GF-D8 (cell line): ENCODE data around the gene HMMR.
"Not testable (repeated sequence)": the region's sequence is repeated elsewhere in the genome, so short reads cannot be mapped to it uniquely, and the experiment has no call there.

ENCODE experiments used
- DNase-seq: peaks from one replicate; lab custom pipeline; 2025; lab: John Stamatoyannopoulos, UW

The HMMR gene

GRCh38 chr5:163460562-163461171 is at the start of gene HMMR:
TSS of gene HMMR (plus strand) at chr5:163460632. CDS start at chr5:163460693, 61 bp downstream.
- DNase-seq = peak; percentile 8

- not testable (repeated sequence) for DNase-seq
Observed at GRCh38 chr5:163415673-163416072, 44.8 kb upstream of the HMMR start.

DNA sequence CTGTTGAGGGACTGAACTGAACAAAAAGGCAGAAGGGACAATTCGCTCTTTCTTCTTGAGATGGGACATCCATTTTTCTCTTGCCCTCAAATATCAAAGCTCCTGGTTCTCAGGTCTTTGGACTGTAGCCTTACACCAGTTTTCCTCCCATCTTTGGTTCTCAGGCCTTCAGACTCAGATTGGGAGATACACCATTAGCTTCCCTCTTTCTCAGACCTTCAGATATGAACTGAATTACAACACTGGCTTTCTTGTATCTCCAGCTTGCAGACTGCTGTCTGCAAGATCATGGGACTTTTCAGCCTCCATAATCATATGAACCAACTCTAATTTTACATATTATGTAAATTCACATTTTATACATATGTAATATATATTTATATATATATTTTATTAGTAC is 35.6 kb upstream of the HMMR start:
- no peak for DNase-seq

GRCh38 chr5:163426128-163426527 is 34.3 kb upstream of the HMMR start:
- peak; percentile 23 for DNase-seq

DNA sequence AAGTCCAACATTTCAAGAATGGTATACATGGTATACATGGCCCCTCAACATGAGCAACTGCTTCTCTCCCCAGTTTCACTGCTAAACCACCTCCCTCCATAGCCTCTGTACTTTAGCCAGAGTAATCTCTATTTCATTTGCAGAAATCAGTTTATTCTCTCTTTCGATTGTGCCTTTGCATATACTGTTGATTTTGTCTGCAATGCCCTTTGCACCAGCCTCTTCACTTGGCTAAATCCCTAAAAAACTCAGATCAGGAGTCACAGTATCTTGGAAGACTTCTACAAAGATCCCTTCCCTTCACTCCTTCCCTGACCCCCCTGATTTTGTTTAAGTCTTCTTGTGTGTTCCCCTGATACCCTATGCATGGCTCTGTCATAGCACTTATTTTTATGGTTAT is 27.9 kb upstream of the HMMR start:
- DNase-seq = no peak

DNA sequence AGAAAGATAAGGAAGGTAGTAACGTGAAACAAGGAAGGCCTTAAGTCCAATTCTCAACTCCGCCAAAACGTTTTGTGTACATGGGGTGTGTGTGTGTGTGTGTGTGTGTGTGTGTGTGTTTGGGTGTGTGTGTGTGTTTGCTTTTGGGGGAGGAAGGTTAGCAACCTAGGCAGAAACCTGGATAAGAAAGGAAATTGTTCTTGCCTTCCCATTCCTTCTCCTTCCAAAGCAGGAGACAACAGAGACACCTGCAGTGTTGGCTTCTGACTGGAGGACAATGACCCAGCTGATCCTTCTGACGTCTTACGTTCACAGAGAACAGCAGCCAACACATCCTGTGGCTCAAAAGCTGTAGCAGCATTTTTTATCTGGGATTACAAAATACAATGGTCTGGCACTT is 27.2 kb upstream of the HMMR start:
- no peak for DNase-seq

DNA sequence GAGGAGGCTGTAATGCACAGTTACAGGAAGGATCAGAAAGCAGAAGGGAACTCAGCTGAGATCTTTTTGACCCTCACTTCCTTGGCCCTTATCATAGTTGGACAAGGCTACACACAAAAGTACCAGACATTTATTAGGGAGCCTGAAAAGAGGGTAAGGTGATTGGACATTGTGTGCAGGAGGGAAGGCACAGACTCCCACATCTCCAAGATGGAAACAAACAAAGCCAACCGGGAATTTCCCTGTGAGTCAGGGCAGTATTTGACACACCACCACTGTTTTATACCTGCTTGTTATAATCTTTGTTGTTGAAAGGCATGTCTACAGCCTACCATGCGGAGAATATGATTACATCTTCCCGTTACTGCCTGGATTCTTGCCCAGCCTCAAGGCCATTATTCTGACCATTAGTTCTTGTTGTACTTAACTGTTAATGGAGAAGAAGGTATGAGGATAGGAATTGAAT is 26.0 kb upstream of the HMMR start:
- DNase-seq = peak; percentile 24

GRCh38 chr5:163436515-163436914 is 23.9 kb upstream of the HMMR start:
- no peak for DNase-seq

GRCh38 chr5:163437011-163437308 is 23.5 kb upstream of the HMMR start:
- DNase-seq = no peak

- peak; percentile 94 for DNase-seq
Observed at GRCh38 chr5:163437309-163438182, 22.9 kb upstream of the HMMR start, which contains the start of gene CCNG1. TSS of gene CCNG1 (plus strand) at chr5:163437595. CDS start at chr5:163439257, 1,662 bp downstream.

- DNase-seq = peak; percentile 14
Observed at GRCh38 chr5:163439092-163439425, 21.4 kb upstream of the HMMR start.

DNA sequence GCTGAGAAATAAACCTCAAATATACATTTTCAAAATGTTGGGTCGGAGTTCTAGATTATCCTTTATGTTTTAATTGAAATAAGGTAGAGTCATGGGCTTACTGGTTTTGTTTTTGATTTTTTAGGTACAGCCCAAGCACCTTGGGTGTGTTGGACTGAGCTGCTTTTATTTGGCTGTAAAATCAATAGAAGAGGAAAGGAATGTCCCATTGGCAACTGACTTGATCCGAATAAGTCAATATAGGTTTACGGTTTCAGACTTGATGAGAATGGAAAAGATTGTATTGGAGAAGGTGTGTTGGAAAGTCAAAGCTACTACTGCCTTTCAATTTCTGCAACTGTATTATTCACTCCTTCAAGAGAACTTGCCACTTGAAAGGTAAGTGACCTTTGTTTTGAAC is 19.5 kb upstream of the HMMR start:
- DNase-seq = no peak

DNA sequence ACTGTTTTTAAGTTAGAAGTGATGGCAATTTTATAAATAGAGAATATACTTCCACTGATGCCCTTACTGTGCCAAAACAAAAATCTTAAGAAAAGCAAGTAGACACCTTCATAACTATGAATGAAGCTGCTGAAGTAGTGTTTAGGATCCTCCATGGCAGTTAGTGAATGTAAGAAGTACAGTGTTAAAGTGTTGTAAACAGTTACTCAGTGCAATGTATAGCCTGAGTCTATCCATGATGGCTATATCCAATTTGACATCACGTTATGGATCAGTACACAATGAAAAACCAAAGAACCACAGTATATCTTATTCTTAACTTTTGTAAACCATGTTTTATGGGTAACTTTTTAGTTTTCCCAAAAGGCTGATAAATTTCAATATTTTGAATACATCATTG is 15.9 kb upstream of the HMMR start:
- no peak for DNase-seq

DNA sequence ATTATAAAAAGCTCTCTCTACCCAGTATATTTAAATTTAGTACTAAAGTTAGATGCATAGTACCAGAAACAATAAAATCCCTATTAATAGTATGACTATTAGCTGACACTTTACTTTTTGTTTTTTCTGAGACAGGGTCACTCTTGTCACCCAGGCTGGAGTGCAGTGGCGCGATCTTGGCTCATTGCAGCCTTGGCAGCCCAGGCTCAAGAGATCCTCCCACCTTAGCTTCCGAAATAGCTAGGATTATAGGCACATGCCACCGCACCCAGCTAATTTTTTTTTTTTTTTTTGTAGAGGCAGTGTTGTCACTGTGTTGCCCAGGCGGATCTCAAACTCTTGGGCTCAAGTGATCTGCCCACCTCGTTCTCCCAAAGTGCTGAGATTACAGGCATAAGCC is 15.1 kb upstream of the HMMR start:
- no peak for DNase-seq

GRCh38 chr5:163447191-163447590 is 13.2 kb upstream of the HMMR start:
- no peak for DNase-seq

DNA sequence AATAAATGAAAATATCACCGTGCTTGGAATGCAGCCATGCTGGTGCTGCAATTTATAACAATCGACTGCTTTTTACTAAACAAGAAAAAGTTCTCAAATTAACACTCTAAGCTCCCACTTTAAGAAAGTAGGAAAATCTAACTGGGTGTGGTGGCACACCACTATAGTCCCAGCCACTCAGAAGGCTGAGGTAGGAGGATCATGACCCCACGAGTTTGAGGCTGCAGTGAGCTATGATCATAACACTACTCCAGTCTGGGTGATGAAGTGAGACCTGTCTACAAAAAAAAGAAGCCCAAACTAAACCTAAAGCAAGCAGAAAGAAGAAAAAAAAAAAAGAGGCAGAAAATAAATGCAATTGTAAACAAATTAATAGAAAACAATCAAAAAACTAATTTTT is 12.6 kb upstream of the HMMR start:
- no peak for DNase-seq

DNA sequence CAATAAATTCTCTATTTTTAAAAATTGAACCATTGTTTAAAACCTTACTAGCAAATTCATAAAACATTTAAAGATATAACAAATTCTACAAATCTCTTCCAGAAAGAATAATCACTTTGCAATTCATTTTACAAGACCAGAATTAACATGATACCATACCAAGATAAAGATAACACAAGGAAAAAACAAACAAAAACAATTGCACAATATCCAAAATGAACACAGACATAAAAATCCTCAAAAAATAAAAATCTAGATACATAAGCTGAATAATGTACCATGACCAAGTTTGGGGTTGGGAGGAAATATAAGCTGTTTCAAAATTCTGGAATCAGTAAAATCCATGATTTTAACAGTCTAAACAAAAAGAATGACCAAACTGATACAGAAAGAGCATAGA is 11.9 kb upstream of the HMMR start:
- no peak for DNase-seq

DNA sequence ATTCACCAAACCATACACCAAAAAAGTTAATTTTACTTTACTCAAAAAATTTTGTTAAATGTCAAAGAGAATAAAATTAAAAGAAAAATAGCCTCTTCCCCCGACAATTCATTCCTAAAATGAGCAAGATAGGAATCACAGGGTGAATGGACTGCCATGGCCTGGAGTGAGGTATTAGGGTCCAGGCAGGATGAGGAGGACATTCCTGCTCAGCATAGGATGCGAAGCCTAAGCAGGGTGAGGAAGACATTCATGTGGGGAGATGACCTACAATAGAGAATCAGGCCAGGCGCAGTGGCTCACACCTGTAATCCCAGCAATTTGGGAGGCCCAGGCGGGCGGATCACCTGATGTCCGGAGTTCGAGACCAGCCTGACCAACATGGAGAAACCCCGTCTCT is 8.9 kb upstream of the HMMR start:
- DNase-seq = no peak

- peak; percentile 1 for DNase-seq
Observed at GRCh38 chr5:163453705-163454104, 6.7 kb upstream of the HMMR start.

- not testable (repeated sequence) for DNase-seq
Observed at GRCh38 chr5:163455406-163455805, 5.0 kb upstream of the HMMR start.

DNA sequence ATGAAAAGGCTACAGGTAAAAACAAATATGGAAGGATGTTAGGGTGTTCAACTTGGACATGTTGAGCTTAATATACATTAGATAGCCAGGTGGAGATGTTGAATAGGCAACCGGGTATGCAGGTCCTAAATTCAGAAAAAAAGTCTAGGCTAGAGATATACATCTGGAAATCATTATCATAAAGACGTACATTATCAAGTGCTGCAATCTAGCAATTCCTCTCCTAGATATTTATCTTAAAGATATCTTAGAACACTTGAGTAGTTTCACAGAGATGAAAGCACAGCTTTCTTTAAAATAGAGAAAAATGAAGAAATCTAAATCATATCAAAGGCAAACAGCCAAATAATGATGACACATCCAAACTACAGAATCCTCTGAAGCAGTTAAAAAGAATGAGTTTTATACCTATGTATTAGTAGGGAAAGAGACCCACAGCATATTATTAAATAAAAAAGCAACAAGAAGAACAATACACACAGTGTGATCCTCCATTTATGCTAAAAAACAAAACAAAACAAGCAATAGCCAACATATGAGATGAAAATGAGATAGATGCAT is 4.3 kb upstream of the HMMR start:
- DNase-seq = no peak

GRCh38 chr5:163456840-163457239 is 3.6 kb upstream of the HMMR start:
- no peak for DNase-seq

- DNase-seq = no peak
Observed at GRCh38 chr5:163458778-163459385, 1.6 kb upstream of the HMMR start.
